Measurements from ENCODE around the gene SDHAF1.
A peak's percentile ranks its signal among the peaks of the same experiment; 100 is the strongest.

The SDHAF1 gene

DNA sequence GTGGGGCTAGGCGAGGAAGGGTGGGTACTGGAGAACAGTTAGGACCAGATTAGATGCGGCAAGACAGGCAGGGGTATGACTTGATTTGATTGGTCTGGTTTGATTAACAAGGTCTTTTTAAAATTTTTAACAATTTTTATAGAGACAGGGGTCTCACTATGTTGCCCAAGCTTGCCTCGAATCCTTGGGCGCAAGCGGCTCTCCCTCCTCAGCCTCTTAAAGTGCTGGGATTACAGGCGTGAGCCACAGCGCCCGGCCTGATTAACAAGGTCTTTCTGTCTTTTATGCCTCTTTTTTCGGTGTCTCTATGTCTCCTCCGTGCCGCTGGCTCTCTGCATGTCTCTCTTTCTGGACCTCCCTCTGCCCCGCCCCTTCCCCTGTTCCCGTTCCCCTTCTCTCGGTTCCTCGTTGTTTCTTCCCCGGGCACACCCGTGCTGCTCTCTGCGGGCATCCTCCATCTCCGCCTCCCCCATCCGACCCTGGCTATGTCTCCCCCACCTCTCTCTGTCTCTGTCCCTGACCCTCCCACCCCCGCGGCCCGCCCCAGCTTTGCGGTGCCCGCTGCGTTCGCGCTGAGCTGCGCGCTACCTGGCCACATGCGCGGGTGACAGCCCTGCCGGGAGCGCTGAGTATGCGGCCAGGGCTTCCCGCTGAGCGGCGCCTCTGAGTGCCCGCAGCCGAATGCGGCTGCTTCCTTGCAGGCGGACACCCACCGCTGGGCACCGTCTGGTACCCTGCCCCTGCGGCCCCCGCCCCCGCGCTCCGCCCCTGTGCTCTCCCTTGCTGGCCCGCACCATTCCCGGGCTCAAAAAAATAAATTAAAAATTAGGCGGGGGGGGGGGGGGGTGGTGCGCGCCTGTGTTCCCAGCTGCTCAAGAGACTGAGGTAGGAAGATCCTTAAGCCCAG lies 8.1 kb upstream of the SDHAF1 start:
- CTCF ChIA-PET = interaction anchor here (1.4 to 1.5 kb wide), 2 partner anchors 10 to 13 kb away, joined by 4 read pairs; no protein-coding TSS in a partner anchor
- peaks cover 0 to 8% (median 5%) of the 10 kb centered on the region in 4 experiments for H3K4me1 ChIP-seq (ENCODE audit: control extremely low read depth in 1 of 4, control insufficient read depth in 4 of 4, insufficient read depth in 4 of 4, low read length in 3 of 4)
- DNase-seq = peak; percentile 21 to 53 (median 49)
- H3K27me3 ChIP-seq (replicated peaks in 2 of 5; ENCODE audit: control insufficient read depth in 4 of 5, insufficient read depth in 5 of 5, low read length in 4 of 5) = peaks cover 0 to 13% (median 8%) of the 10 kb centered on the region in 5 experiments
- WGBS (ENCODE audit: insufficient coverage) = 10% methylated on average over 38 of the region's 54 CpGs
- no peak overlapping the region for H3K27ac ChIP-seq (ENCODE audit: insufficient read depth in 1 of 2, low read depth in 1 of 2, low read length in 2 of 2, poor library complexity in 1 of 2, severe bottlenecking in 2 of 2)
- POLR2A ChIA-PET = no interaction called here
- peak overlapping the region in 6 of 7 experiments; percentile 10 to 74 (median 55) for H3K4me3 ChIP-seq (ENCODE audit: control insufficient read depth in 1 of 7, extremely low read depth in 1 of 7, insufficient read depth in 4 of 7, low read depth in 2 of 7, low read length in 6 of 7)
- no peaks in the 10 kb centered on the region for H3K9me3 ChIP-seq (ENCODE audit: control extremely low read depth in 1 of 5, control insufficient read depth in 4 of 5, insufficient read depth in 2 of 5, low read depth in 1 of 5, low read length in 4 of 5)
- no peaks in the 10 kb centered on the region for H3K36me3 ChIP-seq (ENCODE audit: control insufficient read depth in 4 of 4, insufficient read depth in 4 of 4, low read length in 3 of 4)

GRCh38 chr19:35987571-35987896 lies 7.5 kb upstream of the SDHAF1 start:
- POLR2A ChIA-PET = no interaction called here
- no peak for DNase-seq
- peaks cover 0 to 8% (median 5%) of the 10 kb centered on the region in 5 experiments for H3K27me3 ChIP-seq (replicated peaks in 2 of 5; ENCODE audit: control insufficient read depth in 4 of 5, insufficient read depth in 5 of 5, low read length in 4 of 5)
- no peaks in the 10 kb centered on the region for H3K9me3 ChIP-seq (ENCODE audit: control extremely low read depth in 1 of 5, control insufficient read depth in 4 of 5, insufficient read depth in 2 of 5, low read depth in 1 of 5, low read length in 4 of 5)
- no peak overlapping the region for H3K27ac ChIP-seq (ENCODE audit: insufficient read depth in 1 of 2, low read depth in 1 of 2, low read length in 2 of 2, poor library complexity in 1 of 2, severe bottlenecking in 2 of 2)
- 31% methylated on average over 4 of the region's 8 CpGs for WGBS (ENCODE audit: insufficient coverage)
- H3K4me1 ChIP-seq (ENCODE audit: control extremely low read depth in 1 of 4, control insufficient read depth in 4 of 4, insufficient read depth in 4 of 4, low read length in 3 of 4) = peaks cover 0 to 8% (median 5%) of the 10 kb centered on the region in 4 experiments
- CTCF ChIA-PET = interaction anchor here (1.4 to 1.5 kb wide), 2 partner anchors 9 to 13 kb away, joined by 4 read pairs; no protein-coding TSS in a partner anchor
- H3K4me3 ChIP-seq (ENCODE audit: control insufficient read depth in 1 of 7, extremely low read depth in 1 of 7, insufficient read depth in 4 of 7, low read depth in 2 of 7, low read length in 6 of 7) = peak overlapping the region in 1 of 7 experiments; percentile 74
- H3K36me3 ChIP-seq (ENCODE audit: control insufficient read depth in 4 of 4, insufficient read depth in 4 of 4, low read length in 3 of 4) = no peaks in the 10 kb centered on the region

- ChIA-PET CTCF (no interaction called here), POLR2A (no interaction called here)
- no peak overlapping the region for H3K4me3 ChIP-seq (ENCODE audit: control insufficient read depth in 1 of 7, extremely low read depth in 1 of 7, insufficient read depth in 4 of 7, low read depth in 2 of 7, low read length in 6 of 7)
- H3K27me3 ChIP-seq (replicated peaks in 2 of 5; ENCODE audit: control insufficient read depth in 4 of 5, insufficient read depth in 5 of 5, low read length in 4 of 5) = peaks cover 0 to 7% (median under 1%) of the 10 kb centered on the region in 5 experiments
- H3K36me3 ChIP-seq (ENCODE audit: control insufficient read depth in 4 of 4, insufficient read depth in 4 of 4, low read length in 3 of 4) = no peaks in the 10 kb centered on the region
- peaks cover 0 to 9% (median 5%) of the 10 kb centered on the region in 4 experiments for H3K4me1 ChIP-seq (ENCODE audit: control extremely low read depth in 1 of 4, control insufficient read depth in 4 of 4, insufficient read depth in 4 of 4, low read length in 3 of 4)
- WGBS (ENCODE audit: insufficient coverage) = 100% methylated on average over 2 of the region's 3 CpGs
- DNase-seq = no peak
- no peak overlapping the region for H3K27ac ChIP-seq (ENCODE audit: insufficient read depth in 1 of 2, low read depth in 1 of 2, low read length in 2 of 2, poor library complexity in 1 of 2, severe bottlenecking in 2 of 2)
- no peaks in the 10 kb centered on the region for H3K9me3 ChIP-seq (ENCODE audit: control extremely low read depth in 1 of 5, control insufficient read depth in 4 of 5, insufficient read depth in 2 of 5, low read depth in 1 of 5, low read length in 4 of 5)
Observed at GRCh38 chr19:35988824-35989223, 6.2 kb upstream of the SDHAF1 start.

- H3K36me3 ChIP-seq (ENCODE audit: control insufficient read depth in 4 of 4, insufficient read depth in 4 of 4, low read length in 3 of 4) = no peaks in the 10 kb centered on the region
- DNase-seq = no peak
- no peak overlapping the region for H3K27ac ChIP-seq (ENCODE audit: insufficient read depth in 1 of 2, low read depth in 1 of 2, low read length in 2 of 2, poor library complexity in 1 of 2, severe bottlenecking in 2 of 2)
- H3K4me1 ChIP-seq (ENCODE audit: control extremely low read depth in 1 of 4, control insufficient read depth in 4 of 4, insufficient read depth in 4 of 4, low read length in 3 of 4) = peaks cover 0 to 19% (median 11%) of the 10 kb centered on the region in 4 experiments
- no peaks in the 10 kb centered on the region for H3K9me3 ChIP-seq (ENCODE audit: control extremely low read depth in 1 of 5, control insufficient read depth in 4 of 5, insufficient read depth in 2 of 5, low read depth in 1 of 5, low read length in 4 of 5)
- WGBS (ENCODE audit: insufficient coverage) = 94% methylated on average over 3 of the region's 4 CpGs
- H3K4me3 ChIP-seq (ENCODE audit: control insufficient read depth in 1 of 7, extremely low read depth in 1 of 7, insufficient read depth in 4 of 7, low read depth in 2 of 7, low read length in 6 of 7) = no peak overlapping the region
- peaks cover 0 to 5% (median 0%) of the 10 kb centered on the region in 5 experiments for H3K27me3 ChIP-seq (replicated peaks in 2 of 5; ENCODE audit: control insufficient read depth in 4 of 5, insufficient read depth in 5 of 5, low read length in 4 of 5)
- ChIA-PET CTCF (no interaction called here), POLR2A (no interaction called here)
Observed at GRCh38 chr19:35990156-35990555, 4.8 kb upstream of the SDHAF1 start.

- H3K9me3 ChIP-seq (ENCODE audit: control extremely low read depth in 1 of 5, control insufficient read depth in 4 of 5, insufficient read depth in 2 of 5, low read depth in 1 of 5, low read length in 4 of 5) = no peaks in the 10 kb centered on the region
- H3K27me3 ChIP-seq (replicated peaks in 2 of 5; ENCODE audit: control insufficient read depth in 4 of 5, insufficient read depth in 5 of 5, low read length in 4 of 5) = peaks cover 0 to 2% (median 0%) of the 10 kb centered on the region in 5 experiments
- peaks cover 3 to 28% (median 20%) of the 10 kb centered on the region in 4 experiments for H3K4me1 ChIP-seq (ENCODE audit: control extremely low read depth in 1 of 4, control insufficient read depth in 4 of 4, insufficient read depth in 4 of 4, low read length in 3 of 4)
- H3K27ac ChIP-seq (ENCODE audit: insufficient read depth in 1 of 2, low read depth in 1 of 2, low read length in 2 of 2, poor library complexity in 1 of 2, severe bottlenecking in 2 of 2) = no peak overlapping the region
- ChIA-PET POLR2A (no interaction called here), CTCF (interaction anchor here (1.3 to 1.4 kb wide), 3 partner anchors 20 to 68 kb away, joined by 3 to 5 read pairs (median 3); no protein-coding TSS in a partner anchor)
- H3K4me3 ChIP-seq (ENCODE audit: control insufficient read depth in 1 of 7, extremely low read depth in 1 of 7, insufficient read depth in 4 of 7, low read depth in 2 of 7, low read length in 6 of 7) = no peak overlapping the region
- WGBS (ENCODE audit: insufficient coverage) = 88% methylated on average over 7 of the region's 10 CpGs
- no peaks in the 10 kb centered on the region for H3K36me3 ChIP-seq (ENCODE audit: control insufficient read depth in 4 of 4, insufficient read depth in 4 of 4, low read length in 3 of 4)
- DNase-seq = no peak
Observed at GRCh38 chr19:35990771-35991730, 3.9 kb upstream of the SDHAF1 start.

DNA sequence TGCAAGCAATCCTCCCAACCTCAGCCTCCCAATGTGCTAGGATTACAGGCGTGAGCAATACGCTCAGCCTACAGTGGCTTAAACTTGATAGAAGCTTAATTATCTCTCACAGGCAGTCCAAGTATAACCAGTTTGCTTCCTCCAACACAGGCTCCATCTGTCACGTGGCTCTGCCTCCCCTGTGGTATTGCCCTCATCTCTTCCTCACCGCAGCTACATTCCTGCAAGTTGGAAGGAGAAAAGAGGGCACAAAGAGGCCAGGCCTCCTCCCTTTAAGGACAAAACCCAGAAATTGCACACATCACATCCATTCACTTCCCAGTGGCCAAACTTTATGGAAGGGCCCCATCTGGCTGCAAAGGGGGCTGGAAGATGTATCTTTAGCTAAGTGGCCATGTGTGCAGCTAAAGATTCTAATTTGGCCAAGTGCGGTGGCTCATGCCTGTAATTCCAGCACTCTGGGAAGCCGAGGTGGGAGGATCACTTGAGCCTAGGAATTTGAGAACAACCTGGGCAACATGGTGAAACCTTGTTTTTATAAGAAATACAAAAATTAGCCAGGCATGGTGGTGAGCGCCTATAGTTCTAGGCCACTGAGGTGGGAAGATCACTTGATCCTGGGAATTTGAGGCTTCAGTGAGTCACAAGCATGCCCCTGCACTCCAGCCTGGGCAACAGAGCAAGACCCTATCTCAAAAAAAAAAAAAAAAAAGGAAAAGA lies 3.1 kb upstream of the SDHAF1 start:
- H3K4me3 ChIP-seq (ENCODE audit: control insufficient read depth in 1 of 7, extremely low read depth in 1 of 7, insufficient read depth in 4 of 7, low read depth in 2 of 7, low read length in 6 of 7) = no peak overlapping the region
- no peaks in the 10 kb centered on the region for H3K27me3 ChIP-seq (replicated peaks in 2 of 5; ENCODE audit: control insufficient read depth in 4 of 5, insufficient read depth in 5 of 5, low read length in 4 of 5)
- no peak overlapping the region for H3K27ac ChIP-seq (ENCODE audit: insufficient read depth in 1 of 2, low read depth in 1 of 2, low read length in 2 of 2, poor library complexity in 1 of 2, severe bottlenecking in 2 of 2)
- peaks cover 5 to 31% (median 25%) of the 10 kb centered on the region in 4 experiments for H3K4me1 ChIP-seq (ENCODE audit: control extremely low read depth in 1 of 4, control insufficient read depth in 4 of 4, insufficient read depth in 4 of 4, low read length in 3 of 4)
- CTCF ChIA-PET = interaction anchor here (1.3 to 1.4 kb wide), 4 partner anchors 10 to 67 kb away, joined by 3 to 5 read pairs (median 3); no protein-coding TSS in a partner anchor
- DNase-seq = no peak
- POLR2A ChIA-PET = no interaction called here
- H3K9me3 ChIP-seq (ENCODE audit: control extremely low read depth in 1 of 5, control insufficient read depth in 4 of 5, insufficient read depth in 2 of 5, low read depth in 1 of 5, low read length in 4 of 5) = no peaks in the 10 kb centered on the region
- WGBS (ENCODE audit: insufficient coverage) = 97% methylated on average over 6 of the region's 7 CpGs
- peaks cover 0 to 3% (median 0%) of the 10 kb centered on the region in 4 experiments for H3K36me3 ChIP-seq (ENCODE audit: control insufficient read depth in 4 of 4, insufficient read depth in 4 of 4, low read length in 3 of 4)
